Measurements from ENCODE around the gene ELSPBP1.
"Not testable (repeated sequence)": the region's sequence is repeated elsewhere in the genome, so short reads cannot be mapped to it uniquely, and the experiment has no call there.

Gene ELSPBP1

DNA sequence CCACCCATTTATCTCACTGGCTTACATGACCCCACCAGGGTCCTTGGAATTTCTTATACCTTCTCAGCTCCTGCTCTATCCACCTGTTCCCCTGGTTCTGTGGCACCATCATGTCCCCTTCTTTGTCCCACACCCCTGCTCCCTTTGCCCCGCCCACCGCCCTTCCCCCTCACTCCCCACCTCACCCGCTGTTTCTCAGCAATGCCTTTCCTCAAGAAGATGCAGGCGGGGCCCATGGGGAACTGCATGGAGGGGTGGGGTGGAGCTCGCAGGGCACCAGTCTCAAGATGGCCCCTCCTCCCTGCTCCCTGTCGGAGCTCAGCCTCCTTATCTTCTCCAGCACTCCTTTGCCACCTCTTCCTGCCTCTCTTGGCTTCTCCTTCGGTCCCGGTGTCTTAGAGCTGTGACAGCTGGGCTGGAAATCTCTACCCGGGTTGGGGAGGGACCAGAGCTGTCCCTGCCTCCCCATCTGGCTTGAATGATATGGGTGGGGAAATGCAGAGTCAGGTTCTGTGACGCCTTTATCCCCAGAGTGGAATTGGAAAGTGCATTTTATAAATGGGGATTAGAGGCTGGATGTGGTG lies 49.3 kb downstream of the ELSPBP1 start, which contains the start of gene CABP5:
Gene CABP5, minus strand, starts transcription at position 405 of the 584 bp plus-strand sequence. Its CDS starts 157 bp downstream, at position 248.
- no peak for DNase-seq (ENCODE audit: low spot score)

DNA sequence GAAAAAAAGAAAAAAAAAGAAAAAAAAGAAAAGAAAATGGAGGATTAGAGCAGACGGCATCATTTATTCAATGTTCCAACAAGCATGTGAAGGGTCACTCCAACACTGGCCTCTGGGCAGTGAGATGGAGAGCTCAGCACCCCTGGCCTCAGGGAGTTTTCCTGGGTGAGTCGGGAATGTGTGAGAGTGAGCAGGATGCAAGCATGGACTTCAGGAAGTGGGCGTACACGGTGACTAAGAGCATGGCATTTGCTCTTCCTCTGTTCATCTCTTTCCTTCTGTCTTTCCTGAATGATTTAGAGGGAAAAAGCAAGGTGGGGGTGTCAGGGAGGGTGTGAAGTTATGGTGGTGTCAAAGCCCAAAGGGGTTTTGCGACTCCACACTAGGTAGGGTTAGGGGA lies 50.1 kb downstream of the ELSPBP1 start:
- no peak for DNase-seq (ENCODE audit: low spot score)

DNA sequence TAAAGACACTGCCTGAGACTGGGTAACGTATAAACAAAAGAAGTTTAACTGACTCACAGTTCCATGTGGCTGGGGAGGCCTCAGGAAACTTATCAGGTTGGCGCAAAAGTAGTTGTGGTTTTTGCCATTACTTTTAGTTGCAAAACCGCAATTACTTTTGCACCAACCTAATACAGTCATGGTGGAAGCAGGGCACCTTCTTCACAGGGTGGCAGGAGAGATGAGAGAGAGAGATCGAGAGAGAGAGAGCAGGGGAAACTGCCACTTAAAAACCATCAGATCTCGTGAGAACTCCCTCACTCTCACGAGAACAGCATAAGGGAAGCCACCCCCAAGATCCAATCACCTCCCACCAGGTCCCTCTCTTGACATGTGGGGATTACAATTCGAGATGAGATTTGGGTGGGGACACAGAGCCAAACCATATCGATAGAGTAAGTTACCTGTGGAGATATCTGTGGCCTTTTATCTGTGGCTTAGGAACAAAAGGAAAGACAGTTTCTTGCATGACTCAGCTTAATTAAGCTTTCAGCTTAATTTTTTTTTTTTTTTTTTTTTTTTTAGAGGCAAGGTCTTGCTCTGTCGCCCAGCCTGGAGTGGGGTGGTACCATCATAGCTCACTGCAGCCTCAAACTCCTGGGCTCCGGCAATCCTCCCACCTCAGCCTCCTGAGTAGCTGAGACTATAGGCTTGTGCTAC lies 57.1 kb downstream of the ELSPBP1 start:
- no peak for DNase-seq (ENCODE audit: low spot score)

- DNase-seq (ENCODE audit: low spot score) = no peak
Observed at GRCh38 chr19:48053076-48053475, 58.6 kb downstream of the ELSPBP1 start.

DNA sequence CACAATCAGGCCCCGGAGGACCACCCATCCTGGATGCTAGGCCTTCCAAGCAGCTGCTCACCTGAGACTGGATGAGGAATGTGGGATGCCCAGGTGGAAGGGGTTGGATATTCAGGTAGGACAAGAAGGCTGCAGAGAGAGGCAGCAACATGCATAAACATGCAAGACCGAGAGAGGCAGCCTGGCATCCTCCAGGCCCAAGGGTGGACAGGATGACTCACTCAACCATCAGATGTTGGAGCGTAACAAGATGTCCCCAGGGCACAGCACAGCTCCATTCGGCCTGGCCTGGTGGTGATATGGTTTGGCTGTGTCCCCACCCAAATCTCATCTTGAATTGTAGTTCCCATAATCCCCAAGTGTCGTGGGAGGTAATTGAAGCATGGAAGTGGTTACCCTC lies 59.4 kb downstream of the ELSPBP1 start:
- DNase-seq (ENCODE audit: low spot score) = no peak

- no peak for DNase-seq (ENCODE audit: low spot score)
Observed at GRCh38 chr19:48059331-48059730, 64.9 kb downstream of the ELSPBP1 start.

DNA sequence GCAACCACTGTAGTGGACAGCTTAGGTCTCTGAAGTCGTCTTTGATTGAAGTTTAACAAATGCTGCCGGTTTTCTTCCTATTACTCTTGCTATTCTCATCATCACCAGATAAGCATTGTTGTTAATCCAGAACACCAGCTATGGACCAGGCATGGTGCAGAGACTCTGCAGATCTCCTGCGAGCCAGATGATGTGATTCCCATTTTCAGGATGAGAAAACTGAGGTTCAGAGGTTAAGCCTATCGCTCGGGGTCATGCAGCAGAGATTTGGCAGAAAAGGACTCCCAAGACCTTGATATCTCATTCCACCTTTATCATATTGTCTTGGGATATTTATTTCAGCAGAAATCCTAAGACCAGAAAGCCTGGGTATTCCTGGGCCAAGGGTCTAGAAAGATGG lies 65.9 kb downstream of the ELSPBP1 start:
- DNase-seq (ENCODE audit: low spot score) = no peak

DNA sequence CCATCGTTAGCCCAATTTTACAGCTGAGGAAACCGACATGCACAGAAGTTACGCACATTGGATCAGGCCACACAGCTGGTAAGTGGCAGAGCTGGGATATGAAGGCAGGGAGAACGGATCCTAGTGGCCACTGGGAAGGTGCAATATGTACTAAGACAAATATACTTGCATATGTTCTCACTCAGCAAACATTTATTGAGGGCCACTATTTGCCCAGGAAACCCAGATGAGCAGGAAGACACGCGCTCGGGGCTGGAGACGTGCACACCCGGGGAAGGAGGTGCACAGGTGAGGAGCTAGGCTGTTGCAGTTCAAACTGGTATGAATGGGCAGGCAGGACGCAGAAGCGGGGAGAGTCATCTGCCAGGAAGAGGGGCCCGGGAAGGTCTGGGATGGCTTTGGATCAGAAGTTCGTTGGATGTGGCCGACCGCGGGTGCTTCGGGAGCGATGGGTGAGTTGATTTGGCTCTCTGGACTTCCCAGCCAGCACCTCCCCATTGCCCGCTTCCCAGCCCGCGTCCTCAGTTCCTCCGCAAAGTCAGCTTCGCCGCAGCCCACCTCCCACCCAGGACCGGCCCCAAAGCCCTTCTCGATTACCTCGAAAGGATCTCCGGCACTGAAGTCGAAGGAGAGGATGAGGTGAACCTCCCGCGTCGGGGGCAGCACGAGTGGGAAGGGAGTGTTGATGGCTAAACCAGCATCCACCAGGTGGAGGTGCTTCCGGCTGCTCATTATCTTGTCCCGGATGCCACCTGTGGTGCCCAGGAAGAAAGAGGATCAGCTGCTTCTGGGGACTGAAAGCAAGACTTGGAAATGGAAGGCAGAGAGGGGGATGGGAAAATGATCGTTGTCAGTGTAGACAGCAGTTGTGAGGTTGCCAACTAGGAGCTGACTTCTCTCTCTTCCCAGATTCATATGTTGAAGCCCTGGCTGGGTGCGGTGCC lies 67.2 kb downstream of the ELSPBP1 start:
- DNase-seq (ENCODE audit: low spot score) = no peak

GRCh38 chr19:48064509-48064908 lies 70.1 kb downstream of the ELSPBP1 start:
- DNase-seq (ENCODE audit: low spot score) = no peak

GRCh38 chr19:48069435-48069834 lies 75.0 kb downstream of the ELSPBP1 start:
- no peak for DNase-seq (ENCODE audit: low spot score)

DNA sequence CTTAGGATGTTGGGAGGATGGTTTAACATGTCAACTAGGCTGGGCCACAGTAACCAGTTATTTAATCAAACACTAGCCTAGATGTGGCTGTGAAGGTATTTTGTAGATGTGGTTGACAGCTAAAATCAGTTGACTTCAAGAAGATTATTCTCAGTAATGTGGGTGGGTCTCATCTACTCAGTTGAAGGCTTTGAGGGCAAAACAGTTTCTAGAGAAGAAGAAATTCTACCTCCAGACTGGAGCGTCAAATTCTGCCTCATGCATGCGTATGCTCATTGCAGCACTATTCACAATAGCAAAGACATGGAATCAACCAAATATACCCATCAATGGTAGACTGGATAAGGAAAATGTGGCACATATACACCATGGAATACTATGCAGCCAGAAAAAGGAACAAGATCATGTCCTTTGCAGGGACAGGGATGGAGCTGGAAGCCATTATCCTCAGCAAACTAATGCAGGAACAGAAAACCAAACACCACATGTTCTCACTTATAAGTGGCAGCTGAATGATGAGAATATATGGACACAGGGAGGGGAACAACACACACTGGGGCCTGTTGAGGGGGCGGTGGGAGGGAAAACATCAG lies 75.8 kb downstream of the ELSPBP1 start:
- not testable (repeated sequence) for DNase-seq (ENCODE audit: low spot score)

Data from cerebellar cortex (tissue), 1 donor.